ENCODE measurements around the gene APCS. TPM values are rescaled to one million over a fixed set of nuclear protein-coding genes. Genes with fewer than 3 reads are reported as not detected.

The APCS gene
- total and polyA plus RNA-seq, 2 of the 13 experiments (the other 11 are each of a cell fraction or from before 2014, with no cell fraction given): not detected

DNA sequence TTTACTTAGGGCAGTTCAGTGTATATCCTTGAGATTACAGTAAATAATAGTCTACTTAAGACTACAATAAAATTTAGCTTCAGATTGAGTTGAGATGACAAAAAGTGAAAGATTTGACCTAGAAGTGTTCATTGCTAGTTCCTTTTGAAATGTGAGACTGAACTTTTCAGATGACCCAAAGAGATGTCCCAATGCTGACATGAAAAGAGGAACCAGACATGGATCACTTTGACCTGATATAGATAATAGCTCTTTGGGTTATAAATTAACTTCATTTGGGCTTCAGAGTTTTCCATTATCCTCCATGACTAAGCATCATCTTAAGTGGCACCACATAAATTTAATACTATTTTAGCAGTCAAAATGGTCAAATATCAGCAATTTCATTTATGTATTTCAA is 26.1 kb upstream of the APCS start:
- no peaks in the 10 kb centered on the region for H3K79me2 ChIP-seq (ENCODE audit: insufficient read depth, low read length)
- in situ Hi-C loops (cut with HindIII; ENCODE audit: extremely low pct_ligation_motif_present, low pct_unique_long_range_greater_than_20kb) (no loop called here), intact Hi-C loops (cut with micrococcal nuclease; ENCODE audit: unreplicated experiment) (no loop called here)
- BruUV-seq (replicated peaks): no TSS peak
- H3K4me3 ChIP-seq (replicated peaks in 1 of 3; ENCODE audit: insufficient read depth in 1 of 3, low read depth in 2 of 3, low read length in 3 of 3): no peak overlapping the region
- H2AFZ ChIP-seq (ENCODE audit: low read length): no peak overlapping the region
- H4K20me1 ChIP-seq (ENCODE audit: insufficient read depth, low read length): no peaks in the 10 kb centered on the region
- CTCF ChIA-PET (ENCODE audit: low intra/inter-chr PET ratio, low total read pairs): no interaction called here
- no peaks in the 10 kb centered on the region for H3K36me3 ChIP-seq (replicated peaks in 1 of 2; ENCODE audit: control insufficient read depth in 1 of 2, insufficient read depth in 2 of 2, low read length in 2 of 2)
- no peak overlapping the region for H3K9ac ChIP-seq (ENCODE audit: insufficient read depth, low read depth, low read length)
- no peak overlapping the region for H3K27ac ChIP-seq (ENCODE audit: extremely low read length, insufficient read depth, low read length)
- H3K4me1 ChIP-seq (ENCODE audit: insufficient read depth, low read length): no peaks in the 10 kb centered on the region
- FAIRE-seq (no peak), DNase-seq (ENCODE audit: low spot score) (no peak), ATAC-seq (no peak)
- TF ChIP-seq NFE2L1 (CRISPR knock-in tag; IDR thresholded peaks at IDR 0.05; ENCODE audit: borderline replicate concordance): no peak
- TF ChIP-seq ZSCAN12 (CRISPR knock-in tag; IDR thresholded peaks at IDR 0.05): no peak
- TF ChIP-seq PCBP2 (optimal IDR thresholded peaks at IDR 0.05; ENCODE audit: low read depth, low read length, poor library complexity, severe bottlenecking): no peak
- TF ChIP-seq, protein P1, sequence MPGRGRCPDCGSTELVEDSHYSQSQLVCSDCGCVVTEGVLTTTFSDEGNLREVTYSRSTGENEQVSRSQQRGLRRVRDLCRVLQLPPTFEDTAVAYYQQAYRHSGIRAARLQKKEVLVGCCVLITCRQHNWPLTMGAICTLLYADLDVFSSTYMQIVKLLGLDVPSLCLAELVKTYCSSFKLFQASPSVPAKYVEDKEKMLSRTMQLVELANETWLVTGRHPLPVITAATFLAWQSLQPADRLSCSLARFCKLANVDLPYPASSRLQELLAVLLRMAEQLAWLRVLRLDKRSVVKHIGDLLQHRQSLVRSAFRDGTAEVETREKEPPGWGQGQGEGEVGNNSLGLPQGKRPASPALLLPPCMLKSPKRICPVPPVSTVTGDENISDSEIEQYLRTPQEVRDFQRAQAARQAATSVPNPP (CRISPR knock-in tag; IDR thresholded peaks at IDR 0.05): no peak
- TF ChIP-seq TARDBP (CRISPR knock-in tag; IDR thresholded peaks at IDR 0.05): no peak
- TF ChIP-seq ZKSCAN8 (CRISPR knock-in tag; IDR thresholded peaks at IDR 0.05; ENCODE audit: borderline replicate concordance): no peak
- TF ChIP-seq HHEX (CRISPR knock-in tag; IDR thresholded peaks at IDR 0.05): no peak
- TF ChIP-seq DMAP1 (CRISPR knock-in tag; IDR thresholded peaks at IDR 0.05): no peak
- TF ChIP-seq, protein P2, sequence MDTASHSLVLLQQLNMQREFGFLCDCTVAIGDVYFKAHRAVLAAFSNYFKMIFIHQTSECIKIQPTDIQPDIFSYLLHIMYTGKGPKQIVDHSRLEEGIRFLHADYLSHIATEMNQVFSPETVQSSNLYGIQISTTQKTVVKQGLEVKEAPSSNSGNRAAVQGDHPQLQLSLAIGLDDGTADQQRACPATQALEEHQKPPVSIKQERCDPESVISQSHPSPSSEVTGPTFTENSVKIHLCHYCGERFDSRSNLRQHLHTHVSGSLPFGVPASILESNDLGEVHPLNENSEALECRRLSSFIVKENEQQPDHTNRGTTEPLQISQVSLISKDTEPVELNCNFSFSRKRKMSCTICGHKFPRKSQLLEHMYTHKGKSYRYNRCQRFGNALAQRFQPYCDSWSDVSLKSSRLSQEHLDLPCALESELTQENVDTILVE (CRISPR knock-in tag; IDR thresholded peaks at IDR 0.05): no peak
- no peak for TF ChIP-seq SIN3A (IDR thresholded peaks at IDR 0.05; ENCODE audit: borderline replicate concordance, low read depth, low read length)
- TF ChIP-seq WIZ (CRISPR knock-in tag; IDR thresholded peaks at IDR 0.05): no peak
- no peak for TF ChIP-seq ESRRA (CRISPR knock-in tag; IDR thresholded peaks at IDR 0.05; ENCODE audit: low read depth)
- TF ChIP-seq ELF3 (CRISPR knock-in tag; IDR thresholded peaks at IDR 0.05): no peak
- TF ChIP-seq ZNF446 (CRISPR knock-in tag; IDR thresholded peaks at IDR 0.05): no peak
- TF ChIP-seq, protein P3, sequence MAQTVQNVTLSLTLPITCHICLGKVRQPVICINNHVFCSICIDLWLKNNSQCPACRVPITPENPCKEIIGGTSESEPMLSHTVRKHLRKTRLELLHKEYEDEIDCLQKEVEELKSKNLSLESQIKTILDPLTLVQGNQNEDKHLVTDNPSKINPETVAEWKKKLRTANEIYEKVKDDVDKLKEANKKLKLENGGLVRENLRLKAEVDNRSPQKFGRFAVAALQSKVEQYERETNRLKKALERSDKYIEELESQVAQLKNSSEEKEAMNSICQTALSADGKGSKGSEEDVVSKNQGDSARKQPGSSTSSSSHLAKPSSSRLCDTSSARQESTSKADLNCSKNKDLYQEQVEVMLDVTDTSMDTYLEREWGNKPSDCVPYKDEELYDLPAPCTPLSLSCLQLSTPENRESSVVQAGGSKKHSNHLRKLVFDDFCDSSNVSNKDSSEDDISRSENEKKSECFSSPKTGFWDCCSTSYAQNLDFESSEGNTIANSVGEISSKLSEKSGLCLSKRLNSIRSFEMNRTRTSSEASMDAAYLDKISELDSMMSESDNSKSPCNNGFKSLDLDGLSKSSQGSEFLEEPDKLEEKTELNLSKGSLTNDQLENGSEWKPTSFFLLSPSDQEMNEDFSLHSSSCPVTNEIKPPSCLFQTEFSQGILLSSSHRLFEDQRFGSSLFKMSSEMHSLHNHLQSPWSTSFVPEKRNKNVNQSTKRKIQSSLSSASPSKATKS (CRISPR knock-in tag; IDR thresholded peaks at IDR 0.05): no peak
- TF ChIP-seq, protein P4, sequence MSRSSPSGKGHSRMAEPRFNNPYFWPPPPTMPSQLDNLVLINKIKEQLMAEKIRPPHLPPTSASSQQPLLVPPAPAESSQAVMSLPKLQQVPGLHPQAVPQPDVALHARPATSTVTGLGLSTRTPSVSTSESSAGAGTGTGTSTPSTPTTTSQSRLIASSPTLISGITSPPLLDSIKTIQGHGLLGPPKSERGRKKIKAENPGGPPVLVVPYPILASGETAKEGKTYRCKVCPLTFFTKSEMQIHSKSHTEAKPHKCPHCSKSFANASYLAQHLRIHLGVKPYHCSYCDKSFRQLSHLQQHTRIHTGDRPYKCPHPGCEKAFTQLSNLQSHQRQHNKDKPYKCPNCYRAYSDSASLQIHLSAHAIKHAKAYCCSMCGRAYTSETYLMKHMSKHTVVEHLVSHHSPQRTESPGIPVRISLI (CRISPR knock-in tag; IDR thresholded peaks at IDR 0.05; ENCODE audit: borderline replicate concordance): no peak
- TF ChIP-seq CHD2 (IDR thresholded peaks at IDR 0.05; ENCODE audit: low read depth, low read length): no peak
- no peak for TF ChIP-seq FOSL2 (CRISPR knock-in tag; IDR thresholded peaks at IDR 0.05)
- no peak for TF ChIP-seq ZNF136 (CRISPR knock-in tag; IDR thresholded peaks at IDR 0.05; ENCODE audit: low read depth)
- POLR2A ChIA-PET: no interaction called here
- no peak overlapping the region for H3K4me2 ChIP-seq (ENCODE audit: low read depth, low read length)
- H3K9me3 ChIP-seq (ENCODE audit: low read length): peaks cover 51% of the 10 kb centered on the region
- no peaks in the 10 kb centered on the region for H3K27me3 ChIP-seq (ENCODE audit: control insufficient read depth in 1 of 2, insufficient read depth in 2 of 2, low read length in 2 of 2)

Data from HepG2 (cell line).